Gastroesophageal sphincter (tissue), 4 donors: ENCODE measurements around the gene KCNIP3. TPM values are rescaled to one million over a fixed set of nuclear protein-coding genes. Genes with fewer than 3 reads are reported as not detected.

Experiments
- ATAC-seq: fragments of 150-250 bp; one replicate; pipeline ENCODE4 v1.9.1; 2016; ENCODE audit warnings: mild to moderate bottlenecking, moderate library complexity
- H3K27ac ChIP-seq, 4 donors: fragments of 200-600 bp; sonication (generic) in 3 of 4; 1 replicate in 3 of 4; 2 replicates in 1 of 4; pipeline ENCODE4 v1.5.1; 2016 to 2019
- H3K27me3 ChIP-seq: fragments of 200-600 bp; sonication (generic); one replicate; pipeline ENCODE4 v1.5.1; 2019
- H3K36me3 ChIP-seq, 2 donors: fragments of 200-600 bp; sonication (generic); one replicate each; pipeline ENCODE4 v1.5.1; 2019; ENCODE audit warnings: control low read depth in 1 of 2
- H3K4me1 ChIP-seq, 3 donors: fragments of 200-600 bp; sonication (generic); 1 replicate in 2 of 3; 2 replicates in 1 of 3; pipeline ENCODE4 v1.5.1; 2016 to 2019; ENCODE audit warnings: control low read depth in 2 of 3
- H3K4me3 ChIP-seq, 2 donors: fragments of 200-600 bp; sonication (generic); one replicate each; pipeline ENCODE4 v1.5.1; 2019; ENCODE audit warnings: mild to moderate bottlenecking in 1 of 2, moderate library complexity in 1 of 2
- H3K9me3 ChIP-seq, 3 donors: fragments of 200-600 bp; sonication (generic); one replicate each; pipeline ENCODE4 v1.5.1; 2017 to 2019; ENCODE audit warnings: control low read depth in 2 of 3
- EP300 ChIP-seq: sonication (generic); formaldehyde crosslinking; IDR thresholded peaks from one replicate; pipeline ENCODE4 v1.6.1; 2017; ENCODE audit warnings: antibody characterized with exemption, mild to moderate bottlenecking
- POLR2A ChIP-seq, 2 donors: fragments of 450-650 bp; IDR thresholded peaks; one replicate each; pipeline ENCODE4 v1.6.1; 2017; ENCODE audit warnings: antibody characterized with exemption in 2 of 2, mild to moderate bottlenecking in 2 of 2, moderate library complexity in 1 of 2
- POLR2AphosphoS5 ChIP-seq: sonication (generic); formaldehyde crosslinking; IDR thresholded peaks from one replicate; pipeline ENCODE4 v1.6.1; 2017; ENCODE audit warnings: antibody characterized with exemption
- WGBS, 2 donors: methylation state at CpG; one replicate each; pipeline ENCODE4 v1.1.5; 2018; ENCODE audit warnings: low coverage in 1 of 2; 5-methylcytosine and 5-hydroxymethylcytosine counted together
- total RNA-seq, 4 donors: library from RNA; depleted of rRNA; stranded (reverse); fragments of >200 nt; gene quantifications; one replicate each; pipeline ENCODE4 v1.1.0, GENCODE V29; 2016
- TF ChIP-seq, protein P1 (sequence below), 4 experiments: fragments of 200-600 bp in 2 of 4; fragments of 450-650 bp in 2 of 4; sonication (generic) in 1 of 4; IDR thresholded peaks; one replicate each; pipeline ENCODE4 v1.5.1; 2017 to 2019; ENCODE audit warnings: antibody characterized with exemption in 4 of 4, mild to moderate bottlenecking in 2 of 4, moderate library complexity in 2 of 4

Gene KCNIP3
- total RNA-seq, 4 donors from 2014 or later: 14.4 to 41.4 (median 20.0) TPM

DNA sequence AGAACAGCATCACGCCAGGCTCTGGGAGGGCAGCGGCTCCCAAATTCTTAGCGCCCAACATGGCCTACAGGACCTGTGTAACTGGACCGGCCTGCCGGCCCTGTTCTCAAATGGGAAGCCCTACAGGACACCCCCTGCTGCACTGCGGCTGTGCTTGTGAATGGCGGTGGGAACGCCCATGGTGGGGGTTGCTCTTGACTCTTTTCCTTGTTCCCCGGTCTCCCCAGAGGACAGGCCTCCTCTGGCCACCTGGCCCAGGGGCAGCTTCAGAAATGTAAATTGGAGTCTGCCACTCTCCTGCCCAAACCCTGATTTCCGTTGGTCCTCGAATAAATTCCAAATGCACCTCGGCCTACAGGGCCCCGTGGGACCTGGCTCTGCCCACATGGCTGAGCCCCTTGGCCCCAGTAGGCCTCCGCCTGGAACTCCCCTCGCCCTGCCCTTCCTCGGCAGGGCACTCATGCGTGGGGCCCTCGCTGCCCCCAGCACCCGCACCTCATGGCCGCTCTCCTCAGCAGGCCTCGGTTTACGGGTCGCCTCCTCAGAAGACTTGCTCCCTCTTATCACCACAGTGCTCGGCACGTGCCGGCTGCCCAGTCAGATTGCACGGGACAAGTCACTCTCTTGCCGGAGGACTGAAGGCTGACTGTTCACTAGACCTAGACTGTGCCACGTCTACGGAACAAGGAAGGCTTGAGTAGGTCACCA, 29.4 kb downstream of the KCNIP3 start:
- TF ChIP-seq POLR2AphosphoS5 (no peak), EP300 (no peak)
- Histone ChIP-seq H3K27me3 (no peaks in the 10 kb centered on the region), H3K4me3 (no peak overlapping the region), H3K27ac (no peak overlapping the region), H3K36me3 (no peaks in the 10 kb centered on the region), H3K9me3 (no peaks in the 10 kb centered on the region), H3K4me1 (no peaks in the 10 kb centered on the region)
- ATAC-seq: no peak
- WGBS, 2 donors: 90 to 100% methylated on average over 7 to 13 of the region's 30 CpGs

DNA sequence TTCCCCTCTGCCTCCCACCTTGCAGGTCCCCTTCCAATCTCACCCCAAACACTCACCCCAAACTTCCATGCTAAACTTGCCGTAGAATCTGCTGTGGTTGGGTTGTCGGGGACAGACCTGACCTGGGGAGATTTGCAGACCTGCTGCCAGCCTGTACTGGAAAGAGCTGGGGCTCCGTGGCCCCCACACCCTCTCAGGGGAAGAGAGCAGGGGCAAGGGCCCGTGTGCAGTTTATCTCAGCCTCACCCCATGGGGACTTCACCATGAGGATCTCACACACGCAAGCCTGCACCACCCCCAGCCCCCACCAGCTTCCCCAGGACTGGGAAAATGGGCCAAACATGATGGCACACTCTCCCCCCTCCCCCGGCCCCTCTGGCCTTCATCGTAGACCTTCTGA, 30.7 kb downstream of the KCNIP3 start:
- H3K27me3 ChIP-seq: no peaks in the 10 kb centered on the region

DNA sequence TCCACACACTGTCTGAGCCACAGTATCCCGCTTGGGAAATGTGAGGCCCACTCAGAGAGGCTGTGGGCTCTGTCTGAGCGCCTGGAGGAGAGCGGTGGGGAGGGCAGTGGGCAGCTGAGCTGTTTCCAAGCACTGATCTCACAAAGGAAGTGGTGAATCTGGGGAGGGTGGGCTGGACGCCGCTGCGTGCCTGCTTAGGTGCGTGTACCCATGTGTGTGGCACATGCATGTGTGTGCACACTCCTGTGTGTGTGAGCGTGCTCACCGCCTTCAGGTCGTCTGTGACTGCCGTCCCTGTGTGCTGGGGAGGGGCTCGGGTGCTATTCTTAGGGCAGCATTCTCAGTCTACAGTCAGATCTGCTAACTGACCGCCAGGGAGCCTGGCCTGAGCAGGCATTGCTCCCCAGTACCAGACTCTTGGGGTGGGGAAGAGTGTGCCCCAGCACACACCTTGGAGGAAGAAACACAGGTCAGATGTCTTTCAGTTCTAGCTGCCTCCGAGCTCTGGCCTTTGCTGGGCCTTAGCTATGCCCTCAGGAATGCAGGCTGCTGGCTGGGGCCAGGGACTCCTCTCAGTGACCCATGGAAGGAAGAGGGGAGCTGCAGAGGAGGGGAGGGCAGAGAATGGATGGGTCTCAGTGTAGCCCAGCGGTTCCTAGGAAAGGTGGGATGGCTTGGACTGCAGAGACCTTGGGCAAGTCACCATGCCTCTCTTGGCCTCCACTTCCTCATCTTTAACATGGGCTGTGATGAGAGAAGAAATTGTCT, 31.4 kb downstream of the KCNIP3 start:
- TF ChIP-seq EP300 (no peak), POLR2AphosphoS5 (no peak), POLR2A (IDR thresholded peaks at IDR 0.05) (no peak)
- TF ChIP-seq, protein P1, sequence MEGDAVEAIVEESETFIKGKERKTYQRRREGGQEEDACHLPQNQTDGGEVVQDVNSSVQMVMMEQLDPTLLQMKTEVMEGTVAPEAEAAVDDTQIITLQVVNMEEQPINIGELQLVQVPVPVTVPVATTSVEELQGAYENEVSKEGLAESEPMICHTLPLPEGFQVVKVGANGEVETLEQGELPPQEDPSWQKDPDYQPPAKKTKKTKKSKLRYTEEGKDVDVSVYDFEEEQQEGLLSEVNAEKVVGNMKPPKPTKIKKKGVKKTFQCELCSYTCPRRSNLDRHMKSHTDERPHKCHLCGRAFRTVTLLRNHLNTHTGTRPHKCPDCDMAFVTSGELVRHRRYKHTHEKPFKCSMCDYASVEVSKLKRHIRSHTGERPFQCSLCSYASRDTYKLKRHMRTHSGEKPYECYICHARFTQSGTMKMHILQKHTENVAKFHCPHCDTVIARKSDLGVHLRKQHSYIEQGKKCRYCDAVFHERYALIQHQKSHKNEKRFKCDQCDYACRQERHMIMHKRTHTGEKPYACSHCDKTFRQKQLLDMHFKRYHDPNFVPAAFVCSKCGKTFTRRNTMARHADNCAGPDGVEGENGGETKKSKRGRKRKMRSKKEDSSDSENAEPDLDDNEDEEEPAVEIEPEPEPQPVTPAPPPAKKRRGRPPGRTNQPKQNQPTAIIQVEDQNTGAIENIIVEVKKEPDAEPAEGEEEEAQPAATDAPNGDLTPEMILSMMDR (IDR thresholded peaks at IDR 0.05): no peak
- 50 to 61% methylated on average over 2 to 3 of the region's 15 CpGs for WGBS, 2 donors
- no peaks in the 10 kb centered on the region for H3K9me3 ChIP-seq

More for the DNA sequence above, 30.7 kb downstream of the KCNIP3 start:
- no CpG with 5 or more reads among the region's 7 CpGs for WGBS, 2 donors
- Histone ChIP-seq H3K27ac (no peak overlapping the region), H3K4me1 (no peaks in the 10 kb centered on the region), H3K36me3 (no peaks in the 10 kb centered on the region), H3K9me3 (no peaks in the 10 kb centered on the region), H3K4me3 (no peak overlapping the region)
- no peak for ATAC-seq
- TF ChIP-seq, protein P1 (IDR thresholded peaks at IDR 0.05): no peak
- TF ChIP-seq POLR2AphosphoS5 (no peak), EP300 (no peak), POLR2A (IDR thresholded peaks at IDR 0.05) (no peak)

GRCh38 chr2:95329401-95329800, 32.3 kb downstream of the KCNIP3 start:
- Histone ChIP-seq H3K9me3 (no peaks in the 10 kb centered on the region), H3K4me3 (no peak overlapping the region), H3K36me3 (no peaks in the 10 kb centered on the region), H3K27ac (no peak overlapping the region), H3K4me1 (peaks cover 0 to 4% (median 0%) of the 10 kb centered on the region in 3 donors), H3K27me3 (no peaks in the 10 kb centered on the region)
- TF ChIP-seq EP300 (no peak), POLR2A (IDR thresholded peaks at IDR 0.05) (no peak), POLR2AphosphoS5 (no peak)
- TF ChIP-seq, protein P1 (IDR thresholded peaks at IDR 0.05): no peak
- 86% methylated on average over 7 of the region's 14 CpGs; no CpG with 5 or more reads in 1 of the 2 donors for WGBS, 2 donors
- no peak for ATAC-seq

More for the DNA sequence above, 31.4 kb downstream of the KCNIP3 start:
- no peak overlapping the region for H3K4me3 ChIP-seq
- no peaks in the 10 kb centered on the region for H3K4me1 ChIP-seq
- no peaks in the 10 kb centered on the region for H3K36me3 ChIP-seq
- H3K27ac ChIP-seq: no peak overlapping the region
- ATAC-seq: no peak
- no peaks in the 10 kb centered on the region for H3K27me3 ChIP-seq

- no peak for ATAC-seq
- H3K4me3 ChIP-seq: no peak overlapping the region
- TF ChIP-seq, protein P1 (IDR thresholded peaks at IDR 0.05): no peak
- TF ChIP-seq EP300: no peak
- no peak for TF ChIP-seq POLR2AphosphoS5
- TF ChIP-seq POLR2A (IDR thresholded peaks at IDR 0.05): no peak
- no peaks in the 10 kb centered on the region for H3K9me3 ChIP-seq
- 78% methylated on average over 5 of the region's 23 CpGs; no CpG with 5 or more reads in 1 of the 2 donors for whole genome bisulfite sequencing, 2 donors
- peaks cover 0 to 6% (median 0%) of the 10 kb centered on the region in 3 donors for H3K4me1 ChIP-seq
- H3K36me3 ChIP-seq: no peaks in the 10 kb centered on the region
- no peaks in the 10 kb centered on the region for H3K27me3 ChIP-seq
- no peak overlapping the region for H3K27ac ChIP-seq
These were observed 33.0 kb downstream of the KCNIP3 start for GRCh38 chr2:95329891-95330793.
